Prostate gland (tissue), 2 donors: Measurements from ENCODE around the gene AP3M1. TPM values are rescaled to one million over a fixed set of nuclear protein-coding genes. Genes with fewer than 3 reads are reported as not detected.

ENCODE experiments used
- DNase-seq: peaks from one replicate; pipeline ENCODE4 v3.0.0-alpha.2; 2019; ENCODE audit warnings: low spot score
- H3K27ac ChIP-seq, 2 donors: fragments of 200-600 bp; sonication (generic); 2 replicates each; pipeline ENCODE4 v1.5.1; 2017 to 2019
- H3K27me3 ChIP-seq: fragments of 200-600 bp; sonication (generic); replicated peaks from 2 replicates; pipeline ENCODE4 v1.5.1; 2019; ENCODE audit not compliant: insufficient read depth
- H3K36me3 ChIP-seq, 2 donors: fragments of 200-600 bp; sonication (generic); 1 replicate in 1 of 2; 2 replicates in 1 of 2; pipeline versions ENCODE4 v1.5.1 to v1.8.1; 2017 to 2019
- H3K4me1 ChIP-seq: fragments of 200-600 bp; sonication (generic); replicated peaks from 2 replicates; pipeline ENCODE4 v1.5.1; 2019
- H3K4me3 ChIP-seq, 2 donors: fragments of 200-600 bp; sonication (generic); 2 replicates each; pipeline ENCODE4 v1.5.1; 2017 to 2019
- H3K9me3 ChIP-seq: fragments of 200-600 bp; sonication (generic); 2 replicates; pipeline ENCODE4 v1.5.1; 2017
- CTCF ChIP-seq, 4 experiments: fragments of 200-600 bp in 2 of 4; fragments of 450-650 bp in 2 of 4; sonication (generic) in 2 of 4; IDR thresholded peaks; 1 replicate in 3 of 4; 2 replicates in 1 of 4; pipeline ENCODE4 v1.5.1; 2016 to 2019; ENCODE audit warnings: antibody characterized with exemption in 4 of 4, mild to moderate bottlenecking in 2 of 4, moderate library complexity in 2 of 4
- POLR2A ChIP-seq: fragments of 450-650 bp; IDR thresholded peaks from one replicate; pipeline ENCODE4 v1.6.1; 2016; ENCODE audit warnings: antibody characterized with exemption, mild to moderate bottlenecking
- POLR2AphosphoS5 ChIP-seq: sonication (generic); formaldehyde crosslinking; IDR thresholded peaks from one replicate; pipeline ENCODE4 v1.6.1; 2017; ENCODE audit warnings: antibody characterized with exemption
- WGBS: methylation state at CpG from one replicate; pipeline ENCODE4 v1.1.5; 2018; 5-methylcytosine and 5-hydroxymethylcytosine counted together
- intact Hi-C: fragments of 100-400 bp; cut with DNase I; formaldehyde crosslinking; loops from one replicate; pipeline ENCODE4 v1.14.2; 2022
- total RNA-seq, 2 donors: library from RNA; depleted of rRNA; stranded (reverse); fragments of >200 nt; gene quantifications; one replicate each; pipeline ENCODE4 v1.1.0, GENCODE V29; 2016

The AP3M1 gene
- total RNA-seq, 2 donors from 2014 or later: 29.6 to 34.9 TPM

DNA sequence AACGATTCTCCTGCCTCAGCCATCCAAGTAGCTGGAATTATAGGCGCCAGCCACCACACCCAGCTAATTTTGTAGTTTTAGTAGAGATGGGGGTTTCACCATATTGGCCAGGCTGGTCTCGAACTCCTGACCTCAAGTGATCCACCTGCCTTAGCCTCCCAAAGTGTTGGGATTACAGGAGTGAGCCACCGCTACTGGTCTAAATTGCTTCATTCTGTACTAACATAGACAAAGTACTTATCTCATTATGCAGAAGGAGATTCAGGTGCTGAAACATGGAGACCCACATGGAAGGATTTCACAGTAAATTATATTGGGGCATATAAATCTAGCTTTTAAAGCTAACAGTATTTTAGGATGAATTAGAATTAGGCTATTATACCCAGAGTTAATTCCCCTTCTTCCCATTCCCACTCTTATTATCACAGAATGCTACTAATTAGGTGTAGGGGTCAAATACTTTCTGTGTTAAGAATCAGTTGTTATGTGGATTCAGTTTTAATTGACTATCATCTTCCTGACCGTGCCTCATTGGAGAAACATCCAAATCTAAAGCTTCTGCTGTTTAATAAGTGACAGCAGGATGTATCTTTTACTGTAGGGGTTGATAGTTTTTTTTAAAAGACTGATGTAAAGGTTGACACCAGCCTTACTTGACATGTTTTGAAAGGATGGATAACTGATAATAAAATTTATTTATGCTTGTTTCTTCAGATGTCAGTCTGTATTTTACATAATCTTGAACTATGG is 27.6 kb upstream of the AP3M1 start:
- no peaks in the 10 kb centered on the region for H3K9me3 ChIP-seq
- no peak overlapping the region for H3K27ac ChIP-seq
- no peak for DNase-seq
- H3K27me3 ChIP-seq: no peaks in the 10 kb centered on the region
- H3K4me3 ChIP-seq: no peak overlapping the region
- H3K4me1 ChIP-seq: no peaks in the 10 kb centered on the region
- no peaks in the 10 kb centered on the region for H3K36me3 ChIP-seq
- intact Hi-C loops: no loop called here
- WGBS: 85% methylated on average over 5 of the region's 5 CpGs
- TF ChIP-seq POLR2AphosphoS5: no peak
- TF ChIP-seq POLR2A: no peak
- TF ChIP-seq CTCF (IDR thresholded peaks at IDR 0.05): no peak

GRCh38 chr10:74177140-74177677 is 26.6 kb upstream of the AP3M1 start:
- Histone ChIP-seq H3K4me1 (no peaks in the 10 kb centered on the region), H3K9me3 (no peaks in the 10 kb centered on the region), H3K36me3 (no peaks in the 10 kb centered on the region), H3K27me3 (no peaks in the 10 kb centered on the region), H3K4me3 (peak overlapping the region; percentile 45 to 64), H3K27ac (peak overlapping the region; percentile 87 to 90)
- peak; percentile 18 for DNase-seq
- 13% methylated on average over 13 of the region's 13 CpGs for WGBS
- intact Hi-C loops: no loop called here
- no peak for TF ChIP-seq POLR2AphosphoS5
- peak; percentile 13 for TF ChIP-seq POLR2A

DNA sequence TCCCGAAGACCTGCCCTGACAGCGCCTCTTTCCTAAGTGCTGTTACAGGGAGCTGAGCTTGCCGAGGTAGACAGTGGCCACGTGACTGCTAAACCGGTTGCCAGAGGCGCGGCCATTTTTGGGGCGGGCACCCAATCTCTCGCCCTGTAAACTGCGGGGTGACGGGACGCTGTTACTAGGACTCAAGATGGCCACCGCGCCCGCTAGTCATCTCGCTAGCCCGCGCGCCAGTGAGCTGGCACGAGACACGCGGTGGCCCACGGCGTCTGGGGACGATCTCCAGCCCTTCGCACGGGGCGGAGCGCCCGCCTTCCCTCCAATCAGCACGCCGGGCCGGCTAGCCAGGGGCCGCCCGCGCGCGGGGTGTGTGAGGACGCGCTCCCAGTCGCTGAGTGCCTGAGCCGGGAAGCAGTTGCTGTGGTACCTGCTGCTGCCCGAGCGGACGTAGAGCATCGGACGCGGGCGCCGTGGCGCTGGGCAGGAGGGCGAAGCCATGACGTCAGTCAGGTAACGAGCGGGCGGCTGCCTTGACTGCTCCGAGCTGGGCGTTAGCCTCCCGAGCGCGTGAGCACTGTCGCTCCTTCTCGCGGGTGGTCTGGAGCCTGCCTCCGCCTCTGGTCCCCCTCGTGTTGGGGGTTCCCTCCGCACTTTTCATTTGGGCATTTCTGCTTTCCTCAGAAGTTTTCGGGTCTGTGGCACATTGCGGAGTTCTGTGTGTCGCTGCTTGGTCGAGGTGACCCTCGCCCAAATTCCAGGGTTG is 25.9 kb upstream of the AP3M1 start:
- intact Hi-C loops: no loop called here
- Histone ChIP-seq H3K9me3 (no peaks in the 10 kb centered on the region), H3K4me1 (no peaks in the 10 kb centered on the region), H3K4me3 (peak overlapping the region; percentile 45 to 64), H3K36me3 (no peaks in the 10 kb centered on the region), H3K27me3 (no peaks in the 10 kb centered on the region), H3K27ac (peak overlapping the region; percentile 87 to 90)
- under 1% methylated on average over 46 of the region's 72 CpGs for WGBS
- TF ChIP-seq POLR2A: peak; percentile 91
- TF ChIP-seq CTCF (IDR thresholded peaks at IDR 0.05): peak in 2 of 4 experiments; percentile 5 to 18
- peak; percentile 91 for TF ChIP-seq POLR2AphosphoS5
- peak; percentile 94 for DNase-seq

GRCh38 chr10:74175510-74176379 is 25.1 kb upstream of the AP3M1 start:
- intact Hi-C loops: no loop called here
- no peak for DNase-seq
- Histone ChIP-seq H3K4me3 (peak overlapping the region; percentile 45 to 64), H3K4me1 (no peaks in the 10 kb centered on the region), H3K27me3 (no peaks in the 10 kb centered on the region), H3K36me3 (no peaks in the 10 kb centered on the region), H3K9me3 (no peaks in the 10 kb centered on the region), H3K27ac (peak overlapping the region; percentile 87 to 90)
- TF ChIP-seq POLR2AphosphoS5 (no peak), POLR2A (no peak), CTCF (IDR thresholded peaks at IDR 0.05) (no peak)
- 18% methylated on average over 10 of the region's 10 CpGs for WGBS
